ENCODE data around the gene COL15A1. TPM values are rescaled to one million over a fixed set of nuclear protein-coding genes. Genes with fewer than 3 reads are reported as not detected.
"Not testable (repeated sequence)": the region's sequence is repeated elsewhere in the genome, so short reads cannot be mapped to it uniquely, and the experiment has no call there.

Gene COL15A1
- total and polyA plus RNA-seq, 2 of the 8 experiments (the other 6 are each of a cell fraction or from before 2014, with no cell fraction given) = 0.12 to 0.15 TPM

GRCh38 chr9:98900725-98901124 lies 43.0 kb upstream of the COL15A1 start (continued):
- TF ChIP-seq CEBPB (IDR thresholded peaks at IDR 0.05; ENCODE audit: low read depth, low read length) (no peak), CBX5 (IDR thresholded peaks at IDR 0.05; ENCODE audit: low read depth, low read length) (no peak)

GRCh38 chr9:98901843-98902242 lies 41.9 kb upstream of the COL15A1 start:
- H2BK12ac ChIP-seq (ENCODE audit: low read depth, low read length); H3K79me2 ChIP-seq (ENCODE audit: control insufficient read depth in 1 of 2, insufficient read depth in 2 of 2, low read length in 2 of 2); H4K91ac ChIP-seq (replicated peaks; ENCODE audit: insufficient read length, low read length); H3K4me1 ChIP-seq (replicated peaks in 1 of 4; ENCODE audit: control insufficient read depth in 3 of 4, insufficient read depth in 4 of 4, low read length in 3 of 4); H3K36me3 ChIP-seq (ENCODE audit: control insufficient read depth in 2 of 4, insufficient read depth in 4 of 4, low read length in 3 of 4); H4K5ac ChIP-seq (ENCODE audit: insufficient read length, low read depth, low read length); H2AK5ac ChIP-seq (ENCODE audit: low read depth, low read length); H3K27ac ChIP-seq (ENCODE audit: low read depth, low read length); H3K18ac ChIP-seq (ENCODE audit: extremely low read depth, low read length); H2BK20ac ChIP-seq (ENCODE audit: low read length); H3K23me2 ChIP-seq (ENCODE audit: low read depth, low read length); H3K4ac ChIP-seq (replicated peaks; ENCODE audit: insufficient read length, low read depth, low read length); POLR2A ChIA-PET (ENCODE audit: partially characterized antibody); FAIRE-seq; H3K4me3 ChIP-seq (ENCODE audit: extremely low read depth in 1 of 4, insufficient read depth in 2 of 4, low read depth in 3 of 4, low read length in 4 of 4); H3K56ac ChIP-seq (replicated peaks; ENCODE audit: insufficient read length, low read depth, low read length); H2BK5ac ChIP-seq (ENCODE audit: low read depth, low read length); H3K9me3 ChIP-seq (ENCODE audit: insufficient read depth in 2 of 2, low read depth in 1 of 2, low read length in 1 of 2); H3K14ac ChIP-seq (ENCODE audit: insufficient read length); H3K9ac ChIP-seq (replicated peaks in 1 of 4; ENCODE audit: extremely low read depth in 1 of 4, low read depth in 3 of 4, low read length in 3 of 4); H2BK120ac ChIP-seq (replicated peaks; ENCODE audit: low read depth, low read length); H4K8ac ChIP-seq (ENCODE audit: extremely low read depth, insufficient read depth, low read length); H3K79me1 ChIP-seq (ENCODE audit: low read depth, low read length); CTCF ChIA-PET (ENCODE audit: partially characterized antibody); H3K23ac ChIP-seq (ENCODE audit: insufficient read length); H4K20me1 ChIP-seq (replicated peaks in 1 of 2; ENCODE audit: control insufficient read depth in 1 of 2, insufficient read depth in 2 of 2, low read length in 2 of 2); H2AFZ ChIP-seq (ENCODE audit: low read length); DNase-seq (ENCODE audit: low read depth in 1 of 2, low spot score in 2 of 2); H3K27me3 ChIP-seq (replicated peaks in 1 of 4; ENCODE audit: control insufficient read depth in 3 of 4, extremely low read depth in 1 of 4, insufficient read depth in 3 of 4, low read length in 3 of 4); H3K4me2 ChIP-seq (ENCODE audit: insufficient read depth in 1 of 2, low read depth in 2 of 2, low read length in 2 of 2): not testable (repeated sequence)
- H2BK15ac ChIP-seq (ENCODE audit: low read length) = 0 out of 2 replicates have a peak overlapping the region, but pooled peaks have one; percentile 29
- 85% methylated on average over 3 of the region's 3 CpGs; no CpG with 5 or more reads in 1 of the 2 experiments for WGBS, 2 experiments (ENCODE audit: extremely low coverage in 1 of 2, insufficient coverage in 1 of 2, insufficient read length in 1 of 2, insufficient replicate concordance in 2 of 2, low coverage in 1 of 2, low lambda C conversion rate in 2 of 2, missing lambda C conversion rate in 1 of 2)

Data from H1 (cell line).